GM18499 (cell line): ENCODE measurements around the gene SLC38A10.
"Not testable (repeated sequence)": the region's sequence is repeated elsewhere in the genome, so short reads cannot be mapped to it uniquely, and the experiment has no call there.

Experiments used
- ATAC-seq: cut with Tn5 transposase; IDR thresholded peaks from one replicate; pipeline ENCODE4 v1.9.1; 2021; ENCODE audit warnings: moderate number of reproducible peaks; ENCODE audit not compliant: insufficient read depth, unreplicated experiment

SLC38A10 gene

DNA sequence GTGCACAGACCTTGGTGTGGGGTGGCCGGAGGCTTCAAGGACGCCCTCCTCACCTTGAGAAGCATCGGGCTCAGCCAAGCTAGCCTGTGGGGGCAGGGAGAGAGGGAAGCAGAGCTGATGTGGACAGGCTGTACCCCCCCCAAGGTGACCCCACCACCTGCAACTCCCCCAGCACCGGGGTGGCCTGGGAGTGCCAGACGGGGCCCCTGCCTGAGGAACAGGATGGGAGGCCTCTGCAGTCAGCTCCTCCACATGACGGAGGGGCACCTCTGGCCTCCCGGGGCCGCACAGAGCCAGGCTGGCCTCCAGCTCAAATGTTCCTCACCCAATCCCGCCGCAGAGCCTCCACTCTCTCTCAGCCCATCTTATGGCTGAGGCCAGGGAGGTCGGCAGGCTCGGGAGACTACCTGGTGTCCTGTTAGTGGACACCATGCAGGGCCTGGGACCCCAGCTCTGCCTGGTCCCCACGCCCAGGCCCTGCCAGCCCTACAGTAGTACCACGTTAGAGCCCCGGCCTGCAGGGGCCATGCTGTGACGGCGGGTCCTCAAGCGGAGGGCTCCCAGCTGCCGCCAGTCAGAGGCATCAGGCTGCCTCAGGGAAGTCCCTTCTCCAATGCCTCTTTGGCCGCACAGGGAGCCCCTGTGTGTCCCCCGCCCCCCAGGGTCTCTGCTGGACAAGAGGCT lies 19.4 kb upstream of the SLC38A10 start:
- ATAC-seq: no peak

- no peak for ATAC-seq
Observed at GRCh38 chr17:81313776-81314397, 18.8 kb upstream of the SLC38A10 start.

GRCh38 chr17:81312624-81313325 lies 17.7 kb upstream of the SLC38A10 start:
- no peak for ATAC-seq

DNA sequence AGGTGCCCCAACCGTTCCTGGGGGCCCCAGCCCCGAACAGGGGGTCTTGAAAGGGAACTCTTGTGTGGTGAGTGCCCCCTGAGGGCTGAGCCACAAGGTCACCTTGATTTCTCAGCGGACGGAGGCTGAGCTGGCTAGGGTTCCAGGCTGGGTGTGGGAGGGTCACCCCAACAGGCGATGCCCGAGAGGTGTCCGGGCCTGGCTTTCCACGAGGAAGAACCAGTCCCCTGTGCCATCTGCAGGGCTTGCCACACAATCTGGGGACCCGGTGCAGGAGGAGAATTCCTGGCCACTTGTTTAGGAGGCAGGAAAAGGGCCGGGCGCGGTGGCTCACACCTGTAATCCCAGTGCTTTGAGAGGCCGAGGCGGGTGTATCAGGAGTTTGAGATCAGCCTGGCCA lies 16.8 kb upstream of the SLC38A10 start:
- no peak for ATAC-seq

GRCh38 chr17:81310949-81311550 lies 15.9 kb upstream of the SLC38A10 start:
- no peak for ATAC-seq

DNA sequence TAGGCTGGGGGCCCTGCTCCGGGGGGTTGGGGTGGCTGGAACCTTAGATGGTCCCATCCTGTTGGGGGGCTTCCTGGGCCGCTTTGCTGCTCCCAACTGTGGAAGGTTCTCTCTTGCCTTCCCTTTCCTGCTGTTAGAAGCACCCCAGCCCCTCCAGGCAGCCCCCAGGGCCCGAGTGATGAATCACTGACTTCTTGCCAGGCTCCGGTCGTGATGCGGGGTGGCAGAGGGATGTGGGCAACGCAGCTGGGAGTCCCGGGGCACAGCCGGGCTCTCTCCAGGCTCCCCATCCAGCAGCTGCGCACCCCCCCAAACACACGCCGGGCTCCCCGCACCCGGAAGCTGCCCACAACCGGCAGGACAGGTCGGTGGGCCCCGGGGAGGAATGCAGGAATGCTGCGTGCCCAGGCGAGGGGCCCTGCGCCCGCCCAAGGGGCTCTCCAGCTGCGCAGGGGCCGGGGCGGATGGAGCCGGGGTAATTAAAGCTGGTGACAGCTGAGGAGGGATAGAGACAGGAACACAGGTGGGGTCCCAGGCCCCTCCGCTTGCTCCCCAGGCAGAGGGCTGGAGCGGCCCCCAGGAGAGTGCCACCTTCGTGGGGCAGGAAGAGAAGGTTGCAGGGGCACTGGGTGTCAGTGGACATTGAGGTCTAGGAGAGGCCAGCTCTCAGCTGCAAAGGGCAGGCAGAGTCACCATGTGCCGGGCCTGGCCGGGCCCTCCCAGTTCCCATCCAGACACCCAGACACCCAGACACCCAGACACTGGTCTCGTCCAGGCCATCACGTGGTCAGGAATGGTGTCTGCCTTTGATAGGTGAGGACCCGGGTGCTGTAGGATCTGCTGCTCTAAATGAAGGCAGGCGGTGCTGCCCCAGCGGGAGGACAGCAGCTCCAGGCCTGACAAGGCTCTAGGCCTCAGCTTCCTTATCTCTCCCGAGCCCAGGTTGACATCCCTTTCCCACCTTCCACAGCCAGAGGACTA lies 15.0 kb upstream of the SLC38A10 start:
- ATAC-seq: no peak

GRCh38 chr17:81309140-81309858 lies 14.2 kb upstream of the SLC38A10 start:
- ATAC-seq: no peak

DNA sequence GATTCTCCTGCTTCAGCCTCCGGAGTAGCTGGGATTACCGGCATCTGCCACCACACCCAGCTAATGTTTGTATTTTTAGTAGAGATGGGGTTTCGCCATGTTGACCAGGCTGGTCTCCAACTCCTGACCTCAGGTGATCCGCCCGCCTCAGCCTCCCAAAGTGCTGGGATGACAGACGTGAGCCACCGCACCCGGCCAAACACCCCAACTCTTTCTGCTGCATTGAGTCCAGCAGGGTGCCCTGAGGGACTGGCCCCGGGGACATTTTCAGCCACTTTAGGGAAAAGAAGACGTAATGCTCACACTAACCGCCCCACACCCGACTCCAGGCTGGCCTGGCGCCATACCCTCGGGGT lies 13.7 kb upstream of the SLC38A10 start:
- not testable (repeated sequence) for ATAC-seq

- ATAC-seq: no peak
Observed at GRCh38 chr17:81307636-81308560, 12.8 kb upstream of the SLC38A10 start.

DNA sequence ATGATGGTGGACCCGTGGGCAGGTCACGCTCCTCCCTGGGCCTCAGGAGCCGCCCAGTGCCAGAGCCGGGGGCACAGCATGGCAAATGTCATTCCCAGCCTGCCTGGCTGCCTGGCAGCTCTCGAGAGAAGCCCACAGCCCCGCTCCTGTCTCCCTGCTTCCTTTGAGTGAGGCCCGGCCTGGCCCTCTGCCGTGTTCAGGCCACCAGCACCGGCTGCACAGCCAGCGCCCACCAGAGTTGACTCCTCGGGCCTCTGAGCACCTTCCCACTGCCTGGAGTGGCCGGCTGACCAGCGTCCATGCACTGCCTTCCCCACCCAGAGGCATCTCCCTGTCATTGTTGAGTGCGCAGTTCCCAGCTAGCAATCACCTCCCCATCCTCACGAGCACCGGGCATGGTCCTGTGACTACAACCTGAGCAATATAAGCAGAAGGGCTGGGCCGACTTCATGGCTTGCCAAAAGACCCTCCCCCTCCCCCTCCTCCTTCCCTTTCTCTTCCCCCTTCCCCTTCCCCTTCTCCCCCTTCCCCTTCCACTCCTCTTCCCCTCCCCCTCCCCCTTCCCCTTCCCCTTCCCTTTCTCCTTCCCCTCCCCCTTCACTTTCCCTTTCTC lies 11.9 kb upstream of the SLC38A10 start:
- no peak for ATAC-seq

- ATAC-seq: no peak
Observed at GRCh38 chr17:81306491-81306890, 11.4 kb upstream of the SLC38A10 start.

- no peak for ATAC-seq
Observed at GRCh38 chr17:81305051-81305630, 10.0 kb upstream of the SLC38A10 start.

DNA sequence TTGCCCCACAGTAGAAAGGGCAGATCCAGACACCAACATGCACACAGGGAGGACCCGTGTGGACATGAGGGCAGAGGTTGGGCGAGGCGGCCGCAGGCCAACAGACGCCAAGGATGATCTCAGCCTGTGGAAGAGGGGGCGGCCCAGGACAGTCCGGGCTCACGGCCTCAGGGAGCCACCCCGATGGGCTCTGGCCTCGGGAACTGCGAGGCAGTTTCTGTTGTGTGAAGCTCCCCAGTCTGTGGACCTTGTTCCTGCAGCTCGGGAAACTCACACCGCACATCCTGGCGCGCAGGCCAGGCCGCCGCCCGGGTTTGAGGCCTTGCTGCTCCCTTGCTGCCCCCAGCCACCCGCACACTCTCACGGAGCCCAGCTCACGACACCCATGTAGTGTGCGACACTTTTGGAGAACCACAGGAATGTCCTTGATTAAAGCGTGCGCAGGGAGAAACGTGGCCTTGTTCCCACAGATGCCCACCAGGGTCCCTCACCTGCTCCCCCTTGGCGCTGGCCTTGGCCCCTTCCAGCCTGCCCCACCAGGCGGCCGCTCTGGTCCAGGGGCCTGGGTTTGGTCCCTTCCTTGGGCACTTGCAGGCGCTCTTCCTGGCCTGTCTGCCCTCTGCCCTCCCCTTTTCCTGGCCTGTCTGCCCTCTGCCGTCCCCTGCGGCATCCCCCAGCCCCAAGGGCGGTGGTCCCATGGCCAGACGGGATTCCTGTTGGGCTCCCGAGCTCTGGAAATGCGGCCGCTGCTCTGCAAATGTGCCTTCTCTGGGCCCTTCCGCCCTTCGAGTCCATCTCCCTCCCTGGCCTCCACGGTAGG lies 9.3 kb upstream of the SLC38A10 start:
- no peak for ATAC-seq

GRCh38 chr17:81303385-81303784 lies 8.3 kb upstream of the SLC38A10 start:
- no peak for ATAC-seq

GRCh38 chr17:81302861-81303333 lies 7.8 kb upstream of the SLC38A10 start:
- ATAC-seq: no peak

- no peak for ATAC-seq
Observed at GRCh38 chr17:81302324-81302723, 7.2 kb upstream of the SLC38A10 start.
